ENCODE measurements around the gene CPSF4.

- TF ChIP-seq CEBPB (IDR thresholded peaks at IDR 0.05) = no peak
- no peak for TF ChIP-seq NFIC (IDR thresholded peaks at IDR 0.05)
- no peak for TF ChIP-seq RAD21 (IDR thresholded peaks at IDR 0.05; ENCODE audit: low read depth)
- no peak for TF ChIP-seq TEAD4 (IDR thresholded peaks at IDR 0.05)
- TF ChIP-seq USF1 (IDR thresholded peaks at IDR 0.05) = no peak
Measured at GRCh38 chr7:99504603-99505323, 66.0 kb downstream of the CPSF4 start, which contains the start of gene ZKSCAN5.
